B cell (primary cell): ENCODE data around the gene SLC2A9.

Source experiments
- CTCF ChIP-seq: fragments of 200-600 bp; IDR thresholded peaks from one replicate; pipeline ENCODE4 v1.8.0; 2022; ENCODE audit warnings: antibody characterized with exemption, mild to moderate bottlenecking
- EZH2 ChIP-seq: IDR thresholded peaks from 2 replicates; pipeline ENCODE4 v1.6.1; 2012; ENCODE audit warnings: borderline replicate concordance, low read depth, mild to moderate bottlenecking, moderate library complexity, low read length; ENCODE audit not compliant: insufficient read depth, poor library complexity, severe bottlenecking

DNA sequence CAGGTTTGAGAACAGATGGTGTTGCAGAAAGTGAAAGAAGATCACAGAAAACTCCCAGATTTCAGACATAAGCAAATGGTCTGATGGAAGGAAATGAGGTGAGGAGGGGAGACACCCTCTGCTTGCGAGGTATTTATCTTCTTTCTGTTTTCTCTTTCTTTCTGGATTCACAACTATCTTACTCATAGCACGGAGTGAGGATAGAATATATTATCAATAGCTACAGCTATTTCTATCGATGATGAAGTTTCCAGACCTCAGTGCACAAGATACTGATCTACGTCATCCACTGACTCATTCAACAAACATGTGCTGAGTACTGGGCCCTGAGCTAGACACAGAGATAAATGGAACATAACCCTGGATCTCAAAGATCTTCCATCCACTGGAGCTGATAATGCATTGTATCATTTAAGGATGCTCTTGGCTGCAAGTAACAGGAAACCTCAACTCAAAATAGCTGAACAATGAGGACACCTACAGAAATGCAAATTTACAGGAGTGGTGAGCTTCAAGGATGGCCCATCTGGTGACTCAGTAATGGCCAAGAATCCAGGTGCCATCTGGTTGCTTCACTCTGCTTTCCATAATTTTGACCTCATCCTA, 21.2 kb downstream of the SLC2A9 start:
- no peak for TF ChIP-seq CTCF
- TF ChIP-seq EZH2, result no peak
